Measurements from ENCODE around the gene SHISA5. TPM values are rescaled to one million over a fixed set of nuclear protein-coding genes. Genes with fewer than 3 reads are reported as not detected.

The SHISA5 gene
- total and polyA plus RNA-seq, 2 donors from 2014 or later, result 157 to 214 TPM

DNA sequence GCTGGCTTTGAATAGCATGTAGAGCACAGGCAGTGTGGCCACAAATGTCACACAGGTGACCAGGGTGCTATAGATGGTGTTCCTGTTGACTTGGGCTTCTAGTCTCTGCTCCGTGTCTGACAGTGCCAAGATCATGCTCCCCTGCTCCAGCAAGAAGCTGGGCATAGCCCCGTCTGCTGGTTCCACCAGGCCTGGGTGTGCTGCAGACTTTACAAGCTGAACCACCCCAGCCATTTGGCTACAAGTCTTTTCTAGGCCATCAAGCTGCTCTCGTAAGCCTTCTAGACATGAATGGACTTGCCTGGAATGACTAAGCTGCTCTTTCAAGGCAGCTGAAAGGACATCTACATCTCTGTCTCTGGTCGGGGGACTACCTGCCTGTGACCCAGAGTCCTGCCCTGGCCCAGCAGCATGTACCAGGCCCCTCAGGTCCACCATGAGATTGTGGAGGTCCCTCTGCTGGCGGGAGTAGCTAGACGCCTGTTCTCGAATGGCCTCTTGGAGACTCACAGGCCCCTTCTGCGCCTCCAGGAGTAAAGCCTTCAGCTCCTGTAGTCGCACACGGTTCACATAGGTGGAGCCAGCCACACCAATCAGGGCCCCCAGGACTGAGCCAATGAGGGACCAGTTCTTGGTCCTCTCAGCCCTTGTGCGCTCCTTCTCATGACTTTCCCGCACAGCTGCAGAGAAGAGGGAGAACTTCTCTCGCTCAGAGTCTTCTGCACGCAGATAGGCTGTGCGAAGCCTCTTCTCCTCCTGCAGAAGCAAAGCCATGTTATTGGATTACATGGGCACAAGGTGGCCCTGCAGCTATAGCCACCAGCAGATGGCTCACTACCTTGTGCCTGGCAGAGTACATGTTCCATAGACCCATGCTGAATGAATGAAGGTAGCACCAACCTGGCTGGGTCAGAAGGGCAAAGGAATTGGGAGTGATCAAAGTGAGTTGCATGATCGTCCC, 71.3 kb downstream of the SHISA5 start:
- intact Hi-C loops (cut with DNase I), result loop anchor here (10.0 kb wide), 1 partner anchor 158 kb away; no protein-coding TSS in a partner anchor
- H3K9ac ChIP-seq (ENCODE audit: low read length in 3 of 3), result peak overlapping the region in 1 of 3 donors; percentile 17
- H3K9me3 ChIP-seq (ENCODE audit: control insufficient read depth in 2 of 3, insufficient read depth in 1 of 3, low read length in 3 of 3), result no peaks in the 10 kb centered on the region
- H3K27me3 ChIP-seq (ENCODE audit: control insufficient read depth, insufficient read depth, low read length), result no peaks in the 10 kb centered on the region
- TF ChIP-seq, protein P1, sequence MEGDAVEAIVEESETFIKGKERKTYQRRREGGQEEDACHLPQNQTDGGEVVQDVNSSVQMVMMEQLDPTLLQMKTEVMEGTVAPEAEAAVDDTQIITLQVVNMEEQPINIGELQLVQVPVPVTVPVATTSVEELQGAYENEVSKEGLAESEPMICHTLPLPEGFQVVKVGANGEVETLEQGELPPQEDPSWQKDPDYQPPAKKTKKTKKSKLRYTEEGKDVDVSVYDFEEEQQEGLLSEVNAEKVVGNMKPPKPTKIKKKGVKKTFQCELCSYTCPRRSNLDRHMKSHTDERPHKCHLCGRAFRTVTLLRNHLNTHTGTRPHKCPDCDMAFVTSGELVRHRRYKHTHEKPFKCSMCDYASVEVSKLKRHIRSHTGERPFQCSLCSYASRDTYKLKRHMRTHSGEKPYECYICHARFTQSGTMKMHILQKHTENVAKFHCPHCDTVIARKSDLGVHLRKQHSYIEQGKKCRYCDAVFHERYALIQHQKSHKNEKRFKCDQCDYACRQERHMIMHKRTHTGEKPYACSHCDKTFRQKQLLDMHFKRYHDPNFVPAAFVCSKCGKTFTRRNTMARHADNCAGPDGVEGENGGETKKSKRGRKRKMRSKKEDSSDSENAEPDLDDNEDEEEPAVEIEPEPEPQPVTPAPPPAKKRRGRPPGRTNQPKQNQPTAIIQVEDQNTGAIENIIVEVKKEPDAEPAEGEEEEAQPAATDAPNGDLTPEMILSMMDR (IDR thresholded peaks at IDR 0.05; ENCODE audit: borderline replicate concordance, extremely low read depth, insufficient read depth), result no peak
- H3K36me3 ChIP-seq (ENCODE audit: control insufficient read depth in 2 of 3, insufficient read depth in 3 of 3, low read length in 3 of 3), result no peaks in the 10 kb centered on the region
- peak overlapping the region in 1 of 3 donors; percentile 62 for H3K4me3 ChIP-seq (ENCODE audit: low read length in 3 of 3)
- peaks cover 3 to 52% (median 32%) of the 10 kb centered on the region in 3 donors for H3K4me1 ChIP-seq (ENCODE audit: control insufficient read depth in 2 of 3, insufficient read depth in 2 of 3, low read depth in 1 of 3, low read length in 3 of 3)
- peak in 1 of 5 donors; percentile 37 for DNase-seq
- peak overlapping the region; percentile 5 to 84 for H3K27ac ChIP-seq (ENCODE audit: low read depth in 2 of 2, low read length in 2 of 2)
- FAIRE-seq, result no peak

- H3K9me3 ChIP-seq (ENCODE audit: control insufficient read depth in 2 of 3, insufficient read depth in 1 of 3, low read length in 3 of 3), result no peaks in the 10 kb centered on the region
- peaks cover 3 to 65% (median 42%) of the 10 kb centered on the region in 3 donors for H3K4me1 ChIP-seq (ENCODE audit: control insufficient read depth in 2 of 3, insufficient read depth in 2 of 3, low read depth in 1 of 3, low read length in 3 of 3)
- peak overlapping the region; percentile 88 to 94 for H3K27ac ChIP-seq (ENCODE audit: low read depth in 2 of 2, low read length in 2 of 2)
- intact Hi-C loops (cut with DNase I), result loop anchor here (10.0 kb wide), 1 partner anchor 157 kb away; no protein-coding TSS in a partner anchor
- no peaks in the 10 kb centered on the region for H3K36me3 ChIP-seq (ENCODE audit: control insufficient read depth in 2 of 3, insufficient read depth in 3 of 3, low read length in 3 of 3)
- H3K9ac ChIP-seq (ENCODE audit: low read length in 3 of 3), result peak overlapping the region in 1 of 3 donors; percentile 42
- H3K27me3 ChIP-seq (ENCODE audit: control insufficient read depth, insufficient read depth, low read length), result no peaks in the 10 kb centered on the region
- TF ChIP-seq, protein P1 (IDR thresholded peaks at IDR 0.05; ENCODE audit: borderline replicate concordance, extremely low read depth, insufficient read depth), result no peak
- no peak for FAIRE-seq
- peak in 1 of 5 donors; percentile 63 for DNase-seq
- no peak overlapping the region for H3K4me3 ChIP-seq (ENCODE audit: low read length in 3 of 3)
Observed at GRCh38 chr3:48431224-48432029, 72.5 kb downstream of the SHISA5 start.

GRCh38 chr3:48430708-48431101, 73.3 kb downstream of the SHISA5 start:
- FAIRE-seq (no peak), DNase-seq (no peak)
- TF ChIP-seq, protein P1 (IDR thresholded peaks at IDR 0.05; ENCODE audit: borderline replicate concordance, extremely low read depth, insufficient read depth), result no peak
- peak overlapping the region in 1 of 3 donors; percentile 76 for H3K4me3 ChIP-seq (ENCODE audit: low read length in 3 of 3)
- no peaks in the 10 kb centered on the region for H3K27me3 ChIP-seq (ENCODE audit: control insufficient read depth, insufficient read depth, low read length)
- peak overlapping the region in 1 of 3 donors; percentile 42 for H3K9ac ChIP-seq (ENCODE audit: low read length in 3 of 3)
- no peaks in the 10 kb centered on the region for H3K9me3 ChIP-seq (ENCODE audit: control insufficient read depth in 2 of 3, insufficient read depth in 1 of 3, low read length in 3 of 3)
- intact Hi-C loops (cut with DNase I), result loop anchor here (10.0 kb wide), 1 partner anchor 156 kb away; no protein-coding TSS in a partner anchor
- H3K36me3 ChIP-seq (ENCODE audit: control insufficient read depth in 2 of 3, insufficient read depth in 3 of 3, low read length in 3 of 3), result no peaks in the 10 kb centered on the region
- H3K27ac ChIP-seq (ENCODE audit: low read depth in 2 of 2, low read length in 2 of 2), result peak overlapping the region; percentile 88 to 94
- H3K4me1 ChIP-seq (ENCODE audit: control insufficient read depth in 2 of 3, insufficient read depth in 2 of 3, low read depth in 1 of 3, low read length in 3 of 3), result peaks cover 3 to 72% (median 48%) of the 10 kb centered on the region in 3 donors
